Pulmonary artery endothelial cell (primary cell): Measurements from ENCODE around the gene COL15A1. TPM values are rescaled to one million over a fixed set of nuclear protein-coding genes. Genes with fewer than 3 reads are reported as not detected.

Source experiments
- DNase-seq: peaks from one replicate; pipeline ENCODE4 v3.0.0-alpha.2; 2011; ENCODE audit warnings: low read depth, low spot score
- total RNA-seq: library from RNA; depleted of rRNA; stranded (reverse); fragments of >200 nt; gene quantifications from 2 replicates; pipeline ENCODE4 v1.2.3, GENCODE V29; 2014

Gene COL15A1
- total RNA-seq, 1 donor from 2014 or later: not detected

DNA sequence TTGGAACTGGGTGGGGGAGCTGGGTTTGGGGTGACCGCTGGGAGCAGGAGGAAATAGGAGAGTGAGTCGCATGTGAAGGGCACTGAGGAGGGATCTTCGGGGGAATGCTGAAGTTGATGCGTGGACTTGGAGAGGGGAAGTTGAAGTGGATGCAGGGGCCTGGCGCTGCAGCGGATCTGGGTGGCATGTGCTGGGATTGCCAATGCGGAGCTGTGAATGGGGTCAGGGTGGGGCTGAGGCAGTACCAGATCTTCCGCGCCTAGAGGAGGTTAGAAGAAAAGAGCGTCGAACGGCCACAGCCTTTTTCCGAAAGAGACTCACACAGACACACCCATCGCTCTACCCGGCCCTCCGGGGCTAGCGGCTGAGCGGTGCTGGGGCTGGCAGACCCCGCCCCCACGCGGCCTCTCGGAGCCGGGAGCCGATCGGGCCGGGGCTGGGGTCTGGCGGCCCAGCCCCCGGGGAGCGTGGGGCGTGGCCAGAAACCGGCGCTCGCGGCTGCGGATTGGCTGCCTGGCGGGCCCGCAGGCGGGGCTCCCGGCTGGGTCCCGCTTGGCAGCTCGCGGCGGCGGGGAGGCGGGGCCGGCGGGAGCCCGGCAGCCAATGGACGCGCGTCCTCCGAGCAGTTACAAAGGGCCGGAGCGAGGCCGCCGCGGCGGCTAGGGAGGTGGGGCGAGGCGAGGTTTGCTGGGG is 160.9 kb downstream of the COL15A1 start, which contains the start of gene TGFBR1:
Gene TGFBR1, plus strand, starts transcription at position 655 of the 693 bp plus-strand sequence. CDS start 93 bp downstream, outside the sequence.
- DNase-seq: peak; percentile 57

DNA sequence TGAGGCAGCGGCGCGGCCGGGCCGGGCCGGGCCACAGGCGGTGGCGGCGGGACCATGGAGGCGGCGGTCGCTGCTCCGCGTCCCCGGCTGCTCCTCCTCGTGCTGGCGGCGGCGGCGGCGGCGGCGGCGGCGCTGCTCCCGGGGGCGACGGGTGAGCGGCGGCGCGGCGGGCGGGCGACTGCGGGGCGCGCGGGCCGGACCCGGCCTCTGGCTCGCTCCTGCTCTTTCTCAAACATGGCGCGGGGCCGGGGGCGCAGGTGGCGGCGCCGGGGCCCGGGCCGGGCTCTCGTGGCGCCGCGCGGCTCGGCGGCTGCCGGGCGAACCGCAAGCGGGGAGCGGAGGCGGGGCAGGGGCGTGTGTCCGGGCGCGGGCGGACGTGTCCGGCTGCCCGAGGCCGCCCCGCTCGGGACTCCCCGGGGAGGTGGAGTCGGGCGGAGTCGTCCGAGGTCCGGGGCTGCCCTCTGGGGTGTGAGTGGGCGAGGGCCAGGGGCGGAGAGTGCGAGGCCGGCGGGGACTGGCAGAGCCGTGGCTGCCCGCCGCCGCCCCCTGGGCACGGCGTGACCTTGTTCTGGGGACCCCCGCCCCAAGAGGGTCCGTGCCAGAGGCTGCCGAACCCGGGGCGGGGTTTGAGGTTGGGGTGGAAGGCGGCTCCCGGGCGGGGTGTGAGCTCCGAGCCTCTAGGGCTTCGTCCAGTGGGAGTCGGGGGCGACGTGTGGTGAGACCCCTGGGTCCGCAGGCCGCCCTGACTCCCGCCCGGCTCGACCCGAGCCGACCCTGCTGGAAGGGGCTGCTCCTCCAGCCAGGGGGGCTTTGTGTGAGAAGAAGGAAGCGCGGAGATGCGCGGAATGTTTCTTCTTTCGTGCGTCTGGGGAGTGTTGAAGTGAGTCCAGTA is 161.7 kb downstream of the COL15A1 start:
- peak; percentile 11 for DNase-seq

DNA sequence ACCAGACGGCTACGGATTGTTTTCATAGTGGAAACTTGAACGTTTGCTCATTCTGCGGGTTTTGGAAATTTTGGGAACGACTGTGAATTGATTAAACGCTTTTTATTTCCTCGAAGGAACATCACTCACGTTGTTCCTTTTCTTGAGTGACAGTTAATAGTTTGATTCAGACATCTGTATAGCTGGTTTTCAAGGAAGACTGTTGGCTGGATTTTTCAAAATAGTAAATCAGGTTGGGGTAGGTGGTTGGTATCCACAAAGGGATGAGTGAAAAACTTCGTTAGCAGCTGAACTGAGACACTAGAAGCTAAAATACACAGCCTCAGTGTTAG is 162.3 kb downstream of the COL15A1 start:
- no peak for DNase-seq

DNA sequence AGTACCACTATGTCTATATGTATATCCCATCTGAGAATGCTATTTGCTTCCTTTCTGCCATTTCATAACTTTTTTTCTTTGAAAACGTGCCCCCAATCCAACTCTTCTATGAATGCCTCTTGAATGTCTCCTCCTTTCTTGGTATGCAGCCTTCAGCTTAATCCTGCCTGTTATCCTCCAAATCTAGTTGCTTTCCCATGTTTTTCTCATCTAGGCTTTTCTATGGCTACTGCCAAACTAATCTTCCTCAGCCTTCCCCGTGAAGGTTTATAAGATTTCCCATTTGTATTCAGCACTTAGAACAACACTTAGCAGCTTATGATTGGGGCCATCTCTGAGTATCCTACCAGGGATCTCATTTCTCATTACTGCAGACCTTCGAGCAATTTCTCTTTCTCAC is 163.7 kb downstream of the COL15A1 start:
- DNase-seq: no peak

DNA sequence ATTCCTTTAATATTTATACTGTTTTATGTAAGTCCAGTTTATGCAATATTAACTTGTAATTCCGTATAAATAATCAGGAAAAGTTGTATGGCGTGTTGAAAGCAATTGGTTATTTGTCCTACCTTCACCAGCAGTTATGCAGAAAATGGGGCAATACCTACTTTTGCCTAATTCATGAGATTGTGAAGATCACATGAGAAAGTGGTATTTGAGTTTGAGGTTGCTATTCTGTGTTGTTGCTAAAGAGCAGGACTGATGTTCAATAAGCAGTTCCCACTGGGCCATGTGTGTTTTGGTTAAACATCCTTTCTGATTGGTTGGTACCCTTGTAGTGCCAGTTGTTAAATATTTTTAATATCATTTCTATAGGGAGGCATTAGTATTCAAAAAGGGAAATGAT is 164.4 kb downstream of the COL15A1 start:
- no peak for DNase-seq

DNA sequence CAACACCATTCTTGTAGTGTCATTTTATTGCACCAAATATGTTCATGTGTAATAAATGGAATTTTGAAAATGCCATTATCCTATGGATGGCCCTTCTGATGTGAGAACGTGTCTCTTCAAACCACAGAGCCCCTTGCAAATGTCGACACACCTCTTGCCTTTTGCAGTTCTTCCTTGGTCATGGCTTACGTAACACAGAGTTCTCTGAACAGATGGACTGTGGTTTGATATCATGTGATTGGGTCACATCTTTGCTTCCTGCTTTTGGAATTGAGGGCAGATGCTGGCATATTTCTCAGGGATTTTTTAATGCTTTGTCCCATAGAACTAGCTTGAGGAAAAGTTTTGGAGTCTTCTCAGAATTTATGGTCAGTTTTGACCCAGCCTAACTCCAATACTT is 165.8 kb downstream of the COL15A1 start:
- DNase-seq: no peak

DNA sequence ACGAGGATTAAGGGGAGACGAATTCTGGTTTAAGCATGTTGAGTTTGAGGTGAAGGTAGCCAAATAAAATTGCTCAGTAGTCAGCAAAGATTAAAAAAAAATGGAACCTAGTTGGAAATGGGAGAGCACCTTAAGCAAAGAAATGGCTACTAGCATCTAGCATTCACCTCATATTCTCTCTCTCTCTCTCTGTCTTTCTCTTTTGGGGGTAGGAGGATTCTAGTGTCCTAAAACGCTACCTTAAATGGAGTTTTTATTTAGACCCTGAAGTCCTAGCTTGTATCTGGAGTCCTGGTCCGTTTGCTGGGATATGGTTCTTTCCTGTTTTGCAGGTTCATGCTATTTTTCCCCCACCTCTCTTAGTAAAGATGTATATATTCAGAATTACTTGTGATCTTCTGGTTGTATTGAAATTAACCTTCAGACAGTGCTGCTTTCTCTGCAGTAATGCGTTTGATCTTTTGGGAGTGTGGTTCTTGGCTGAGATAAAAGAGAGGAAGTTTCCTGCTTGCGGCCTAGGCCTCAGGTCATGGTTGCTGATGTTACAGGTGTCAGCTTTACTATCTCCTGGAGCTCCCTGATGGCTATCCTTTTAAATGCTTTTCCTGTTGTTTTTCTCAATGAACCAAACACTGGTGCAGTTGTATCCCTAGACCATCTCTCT is 169.2 kb downstream of the COL15A1 start:
- no peak for DNase-seq

DNA sequence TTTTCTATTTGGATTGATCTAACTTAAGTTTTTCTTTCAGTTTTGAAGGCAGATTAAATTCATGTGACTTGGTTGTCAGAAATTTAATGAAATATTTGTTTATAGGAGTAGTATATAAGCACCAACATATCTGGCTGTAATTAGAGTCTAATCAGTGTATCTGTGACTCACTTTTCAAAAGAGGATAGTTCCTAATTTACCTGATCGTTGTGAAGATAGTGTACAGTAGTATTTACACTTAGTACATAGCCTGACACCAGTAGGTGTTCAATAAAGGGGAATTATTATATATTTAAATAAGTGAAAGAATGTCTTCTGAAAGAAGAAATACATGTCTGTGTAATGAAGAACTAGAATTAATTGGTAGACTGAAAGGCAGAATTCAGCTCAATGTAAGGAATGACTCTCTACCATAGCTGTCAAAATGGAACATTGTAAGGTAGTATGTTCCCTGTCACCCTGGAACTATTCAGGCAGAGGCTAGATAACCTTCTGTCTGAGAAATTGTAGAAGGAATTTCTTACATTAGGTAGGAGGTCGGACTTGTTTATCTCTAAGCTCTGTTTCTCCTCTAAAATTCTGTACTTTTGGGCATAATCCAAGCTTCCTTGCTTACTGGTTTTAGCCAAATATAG is 169.8 kb downstream of the COL15A1 start:
- DNase-seq: no peak

DNA sequence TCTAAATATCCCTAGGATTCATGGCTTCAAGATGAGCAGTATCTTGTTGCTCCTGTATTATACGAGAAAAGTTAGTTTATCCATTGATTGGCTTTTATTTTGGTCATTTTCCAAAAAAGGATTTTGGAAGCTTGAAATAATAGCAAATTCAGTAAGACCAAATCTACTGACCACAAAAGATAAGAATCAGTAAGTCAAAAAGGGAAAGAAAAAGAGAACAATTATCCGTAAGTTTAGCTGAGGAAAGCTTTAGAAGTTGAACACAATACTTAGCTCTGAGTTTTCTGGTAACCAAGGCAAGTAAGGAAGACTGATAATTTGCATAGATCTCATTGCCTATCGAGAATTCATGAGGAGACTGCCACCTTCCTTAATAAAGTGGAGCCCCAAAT is 170.3 kb downstream of the COL15A1 start:
- no peak for DNase-seq

DNA sequence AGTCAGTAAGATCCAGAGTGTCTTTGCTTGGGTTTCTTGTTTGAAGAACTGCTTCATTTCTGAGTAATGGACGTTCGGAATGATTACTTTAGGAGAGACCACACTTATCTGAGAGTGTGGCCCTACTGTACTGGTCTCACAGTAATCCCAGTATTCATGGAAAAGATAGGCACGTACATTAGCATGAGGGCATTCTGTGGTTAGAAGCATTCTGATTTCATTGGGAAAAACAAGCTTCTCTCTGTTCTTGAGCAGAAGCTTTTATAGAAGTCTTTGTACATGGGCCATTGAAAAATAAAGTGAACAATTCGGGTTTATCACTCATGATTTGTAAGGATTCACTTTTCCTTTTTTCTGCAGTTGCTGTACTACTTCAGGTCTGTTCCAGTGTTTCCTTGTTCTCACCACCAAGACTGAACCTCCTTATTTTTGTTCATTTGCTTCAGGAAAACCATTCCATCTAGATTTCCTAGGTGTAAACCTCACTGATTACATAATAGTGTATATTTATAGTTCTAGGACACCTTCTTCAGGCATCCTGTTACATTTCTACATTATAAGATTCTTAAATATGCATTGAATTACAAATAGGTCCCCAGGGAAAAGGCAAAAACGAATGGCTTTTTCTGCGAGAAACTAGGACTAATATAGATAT is 171.3 kb downstream of the COL15A1 start:
- no peak for DNase-seq

DNA sequence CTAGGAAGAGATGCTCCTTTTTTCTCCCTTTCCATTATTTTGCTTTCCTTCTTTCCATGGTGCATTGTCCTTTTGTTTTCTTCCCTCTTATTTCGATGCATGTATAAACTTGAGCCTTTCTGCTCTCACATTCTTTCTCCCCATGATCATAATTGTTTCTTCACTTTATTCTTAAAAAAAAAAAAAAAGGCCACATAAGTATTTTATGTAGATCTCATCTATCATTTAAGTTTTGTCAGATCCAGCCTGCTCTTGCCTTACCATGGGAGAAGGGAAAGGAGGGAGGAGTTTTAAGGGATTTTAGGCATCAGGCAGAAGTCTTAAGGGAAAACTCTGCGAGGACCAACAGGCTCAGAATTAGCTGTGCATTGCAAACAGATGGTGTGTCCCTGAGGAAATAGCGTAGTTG is 172.3 kb downstream of the COL15A1 start:
- no peak for DNase-seq

DNA sequence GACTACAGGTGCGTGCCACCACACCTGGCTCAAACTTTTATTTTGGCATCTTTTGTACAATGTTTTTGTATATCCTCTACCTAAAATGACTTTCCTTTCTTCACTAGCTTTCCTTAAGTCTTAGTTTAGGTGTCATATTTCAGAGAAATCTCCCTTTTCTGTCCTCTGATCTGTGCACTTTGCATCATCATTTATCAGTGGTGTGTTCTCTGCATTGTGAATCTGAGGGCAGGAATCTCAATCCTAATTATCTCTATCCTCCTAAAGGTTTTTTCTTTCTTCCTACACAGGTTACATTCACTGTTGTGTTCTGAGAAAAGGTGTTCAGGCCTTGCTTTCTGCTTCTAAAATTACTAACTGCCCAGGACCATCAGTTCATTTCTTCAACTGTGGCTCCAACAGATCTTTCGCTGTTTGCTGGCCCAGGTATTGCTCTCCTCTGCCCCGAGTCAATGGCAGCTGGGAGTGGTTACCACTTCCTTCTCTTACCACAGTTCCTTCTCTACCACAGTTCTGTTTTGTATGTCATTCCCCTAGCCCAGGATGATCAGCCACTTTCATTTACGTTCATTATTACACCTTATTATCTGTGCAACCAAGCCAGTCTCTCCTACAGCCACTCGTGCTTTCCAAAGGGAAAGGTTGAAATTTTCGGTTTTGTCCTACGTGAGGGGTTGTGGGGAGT is 175.2 kb downstream of the COL15A1 start:
- DNase-seq: no peak

DNA sequence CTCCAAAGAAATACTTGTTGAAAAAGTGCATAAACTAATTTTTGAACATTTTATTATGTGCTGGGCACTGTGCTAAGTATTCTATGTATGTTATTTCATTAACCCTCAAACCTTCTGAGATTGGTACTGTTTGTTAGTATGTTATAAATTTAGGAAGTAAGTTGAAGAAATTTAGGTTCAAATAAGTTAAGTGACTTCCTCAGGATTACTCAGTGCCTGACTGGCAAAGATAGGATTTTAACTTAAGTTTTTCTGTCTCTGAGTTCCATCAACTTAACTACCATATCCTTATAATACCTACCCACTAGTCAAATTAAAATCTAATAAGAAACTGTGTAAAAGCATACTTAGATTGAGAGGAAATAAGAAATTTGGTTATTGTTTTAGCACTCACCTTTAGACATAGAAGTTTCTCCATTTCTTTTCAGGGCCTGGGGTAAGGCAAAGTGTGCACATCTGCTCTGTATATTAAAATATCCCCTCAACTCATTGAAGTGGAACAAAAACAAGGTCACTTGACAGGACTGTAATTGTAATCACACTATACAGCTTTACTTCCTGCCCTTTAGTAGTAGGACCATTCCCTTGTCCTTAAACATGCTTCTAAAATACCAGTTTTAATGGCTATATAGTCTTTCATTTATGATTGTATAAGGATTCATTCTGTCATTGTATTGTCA is 176.4 kb downstream of the COL15A1 start:
- DNase-seq: no peak

Other genes with a start within 250 kb of the COL15A1 start
- gene GABBR2, start 235.0 kb upstream of the COL15A1 start, total RNA-seq: 13.7 and 23.3 TPM in 2 replicates
- 13.3 and 13.5 TPM in 2 replicates for gene ANKS6, start 147.4 kb upstream of the COL15A1 start, total RNA-seq
- gene GALNT12, start 136.2 kb upstream of the COL15A1 start, total RNA-seq: 0.74 and 1.2 TPM in 2 replicates
- 14.8 and 15.5 TPM in 2 replicates for gene TGFBR1, start 161.2 kb downstream of the COL15A1 start, total RNA-seq